NT2/D1 (cell line): ENCODE data around the gene KCNC4.

ENCODE experiments used
- DNase-seq: peaks from one replicate; pipeline ENCODE4 v3.0.0-alpha.2; 2011; ENCODE audit warnings: low read depth, low spot score
- H3K27me3 ChIP-seq: 2 replicates; pipeline ENCODE4 v1.6.0; 2011; ENCODE audit warnings: mild to moderate bottlenecking; ENCODE audit not compliant: insufficient read length, insufficient read depth
- H3K36me3 ChIP-seq: 2 replicates; pipeline ENCODE4 v1.6.1; 2011; ENCODE audit warnings: mild to moderate bottlenecking, low read length, mixed read lengths; ENCODE audit not compliant: insufficient read depth, insufficient read length
- H3K4me1 ChIP-seq: 2 replicates; pipeline ENCODE4 v1.5.1; 2011; ENCODE audit not compliant: insufficient read depth, insufficient read length
- H3K4me3 ChIP-seq: 2 replicates; pipeline ENCODE4 v1.5.1; 2011; ENCODE audit warnings: low read depth; ENCODE audit not compliant: insufficient read length
- H3K9ac ChIP-seq: 2 replicates; pipeline ENCODE4 v1.6.0; 2011; ENCODE audit warnings: low read depth; ENCODE audit not compliant: insufficient read length
- H3K9me3 ChIP-seq: 2 replicates; pipeline ENCODE4 v1.5.1; 2011; ENCODE audit warnings: mild to moderate bottlenecking, low read length; ENCODE audit not compliant: insufficient read depth
- SUZ12 ChIP-seq: IDR thresholded peaks from 2 replicates; pipeline ENCODE4 v1.6.1; 2011; ENCODE audit not compliant: insufficient read length, insufficient read depth; ENCODE audit errors: extremely low read depth
- YY1 ChIP-seq: IDR thresholded peaks from 2 replicates; pipeline ENCODE4 v1.6.1; 2011; ENCODE audit not compliant: insufficient read length, insufficient read depth
- ZNF274 ChIP-seq: IDR thresholded peaks from 2 replicates; pipeline ENCODE4 v1.6.1; 2011; ENCODE audit warnings: mild to moderate bottlenecking, low read depth, low read length

The KCNC4 gene

DNA sequence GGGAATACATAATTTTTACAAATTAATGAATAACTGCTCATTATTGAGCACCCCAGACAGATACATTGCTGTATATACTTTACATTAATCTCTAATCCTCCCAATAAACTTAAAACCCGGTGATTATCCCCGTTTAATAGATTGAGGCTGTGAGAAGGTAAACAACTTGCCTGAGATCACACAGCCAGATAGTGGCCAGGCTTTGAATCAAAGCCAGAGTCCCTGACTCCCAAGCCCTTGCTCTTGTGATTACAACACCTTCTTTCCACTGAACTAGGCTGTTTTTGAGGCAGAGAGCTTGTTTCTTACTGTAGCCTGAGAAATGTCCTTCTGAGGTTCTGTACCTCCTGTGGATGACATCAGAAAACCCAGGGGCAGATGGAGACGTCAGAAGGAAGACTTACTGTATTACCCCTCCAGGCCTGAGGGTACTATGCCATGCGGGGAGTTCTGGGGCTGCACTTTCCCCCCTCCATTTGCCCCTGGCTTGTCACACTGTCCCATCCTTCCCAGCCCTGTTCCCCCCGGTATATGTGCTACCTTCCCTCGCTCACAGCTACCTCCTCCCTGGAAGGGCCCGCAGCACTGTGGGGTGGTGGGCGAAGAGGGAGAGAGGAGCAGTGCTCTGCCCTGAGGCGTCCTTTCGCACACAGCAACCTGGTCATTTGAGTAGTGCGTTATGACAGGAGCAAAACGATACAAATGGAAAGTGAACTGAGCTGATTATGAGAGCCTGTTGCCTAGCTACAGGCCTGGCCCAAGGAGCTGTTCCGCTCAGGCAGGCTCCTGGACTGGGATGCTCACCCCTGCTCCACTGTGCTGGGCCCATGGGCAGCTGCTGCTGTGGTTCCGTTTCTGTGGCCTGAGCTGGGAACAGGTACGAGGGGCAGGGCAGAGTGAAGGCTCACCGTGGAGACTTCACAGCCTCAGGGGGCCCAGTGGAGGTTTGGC lies 4.6 kb downstream of the KCNC4 start:
- Histone ChIP-seq H3K27me3 (peaks cover 7% of the 10 kb centered on the region), H3K4me1 (peaks cover 30% of the 10 kb centered on the region), H3K4me3 (no peak overlapping the region), H3K36me3 (peaks cover 18% of the 10 kb centered on the region), H3K9me3 (no peaks in the 10 kb centered on the region), H3K9ac (no peak overlapping the region)
- TF ChIP-seq SUZ12 (no peak), ZNF274 (no peak), YY1 (no peak)
- DNase-seq = no peak

GRCh38 chr1:110215621-110216515 lies 5.8 kb downstream of the KCNC4 start:
- Histone ChIP-seq H3K9me3 (no peaks in the 10 kb centered on the region), H3K36me3 (peaks cover 21% of the 10 kb centered on the region), H3K4me3 (no peak overlapping the region), H3K27me3 (peaks cover 7% of the 10 kb centered on the region), H3K9ac (no peak overlapping the region), H3K4me1 (peaks cover 30% of the 10 kb centered on the region)
- TF ChIP-seq SUZ12 (no peak), ZNF274 (no peak), YY1 (no peak)
- DNase-seq = no peak

GRCh38 chr1:110216844-110217444 lies 6.8 kb downstream of the KCNC4 start:
- H3K9ac ChIP-seq = no peak overlapping the region
- H3K27me3 ChIP-seq = no peaks in the 10 kb centered on the region
- H3K4me1 ChIP-seq = peaks cover 24% of the 10 kb centered on the region
- no peaks in the 10 kb centered on the region for H3K9me3 ChIP-seq
- DNase-seq = no peak
- no peak for TF ChIP-seq ZNF274
- no peak for TF ChIP-seq SUZ12
- no peak for TF ChIP-seq YY1
- no peak overlapping the region for H3K4me3 ChIP-seq
- peaks cover 30% of the 10 kb centered on the region for H3K36me3 ChIP-seq

GRCh38 chr1:110218137-110218536 lies 8.0 kb downstream of the KCNC4 start:
- Histone ChIP-seq H3K27me3 (no peaks in the 10 kb centered on the region), H3K36me3 (peaks cover 40% of the 10 kb centered on the region), H3K9ac (no peak overlapping the region), H3K4me1 (peaks cover 22% of the 10 kb centered on the region), H3K4me3 (no peak overlapping the region), H3K9me3 (no peaks in the 10 kb centered on the region)
- no peak for DNase-seq
- TF ChIP-seq ZNF274 = no peak
- no peak for TF ChIP-seq YY1
- TF ChIP-seq SUZ12 = no peak

DNA sequence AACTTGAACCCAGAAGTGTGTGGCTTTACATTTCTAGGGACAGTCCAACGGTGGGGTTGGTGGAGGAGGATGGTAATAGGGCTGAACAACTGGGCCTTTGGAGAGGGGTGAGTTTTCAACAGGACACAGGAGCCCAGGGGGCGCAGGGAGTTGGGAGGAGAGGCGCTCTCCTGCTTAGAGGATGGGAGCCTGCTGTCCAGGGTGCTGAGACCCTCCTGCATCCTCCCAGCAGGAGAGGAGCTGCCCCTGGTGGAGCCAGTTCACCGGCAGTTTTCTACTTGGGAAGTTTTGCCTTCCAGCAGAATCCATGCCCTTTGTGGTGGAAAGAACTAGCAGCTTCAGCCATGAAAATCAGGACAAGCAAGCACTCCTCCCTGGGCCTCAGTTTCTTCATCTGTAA lies 8.6 kb downstream of the KCNC4 start:
- Histone ChIP-seq H3K9me3 (no peaks in the 10 kb centered on the region), H3K9ac (no peak overlapping the region), H3K27me3 (no peaks in the 10 kb centered on the region), H3K4me1 (peaks cover 17% of the 10 kb centered on the region), H3K4me3 (no peak overlapping the region), H3K36me3 (peaks cover 46% of the 10 kb centered on the region)
- no peak for DNase-seq
- TF ChIP-seq YY1 (no peak), ZNF274 (no peak), SUZ12 (no peak)

- peaks cover 57% of the 10 kb centered on the region for H3K36me3 ChIP-seq
- no peak for DNase-seq
- TF ChIP-seq ZNF274 = no peak
Measured at GRCh38 chr1:110220324-110220723, 10.2 kb downstream of the KCNC4 start.

DNA sequence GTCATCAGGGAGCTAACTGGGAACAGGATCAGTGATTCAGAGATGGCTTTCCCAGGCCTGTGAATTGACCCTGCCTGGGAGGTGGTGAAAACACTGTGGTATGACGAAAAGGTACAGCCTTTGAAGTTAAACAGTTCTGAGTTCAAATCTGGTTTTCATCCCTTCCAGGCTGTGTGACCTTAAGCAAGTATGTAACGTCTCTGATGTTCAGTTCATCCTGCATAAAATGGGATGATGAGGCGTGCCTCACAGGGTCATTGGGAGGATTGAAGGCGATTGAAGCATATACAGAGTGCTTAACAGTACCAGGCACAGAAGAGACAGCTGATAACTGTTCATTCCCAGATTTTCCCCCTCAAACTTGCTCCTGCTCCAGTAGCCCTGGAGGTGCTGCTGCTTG lies 11.0 kb downstream of the KCNC4 start:
- Histone ChIP-seq H3K9ac (no peak overlapping the region), H3K27me3 (no peaks in the 10 kb centered on the region), H3K4me1 (peaks cover 16% of the 10 kb centered on the region), H3K4me3 (no peak overlapping the region), H3K9me3 (no peaks in the 10 kb centered on the region), H3K36me3 (peaks cover 60% of the 10 kb centered on the region)
- no peak for DNase-seq
- TF ChIP-seq SUZ12 = no peak
- no peak for TF ChIP-seq YY1
- TF ChIP-seq ZNF274 = no peak

More at GRCh38 chr1:110220324-110220723, 10.2 kb downstream of the KCNC4 start:
- Histone ChIP-seq H3K27me3 (no peaks in the 10 kb centered on the region), H3K9me3 (no peaks in the 10 kb centered on the region), H3K4me3 (no peak overlapping the region), H3K9ac (no peak overlapping the region), H3K4me1 (peaks cover 16% of the 10 kb centered on the region)
